H1 (cell line): ENCODE data around the gene C1orf210. TPM values are rescaled to one million over a fixed set of nuclear protein-coding genes. Genes with fewer than 3 reads are reported as not detected.

ENCODE experiments used
- KDM4A ChIP-seq: IDR thresholded peaks from one replicate; pipeline ENCODE4 v1.7.1; 2012; ENCODE audit warnings: low read depth, mild to moderate bottlenecking, moderate library complexity, low read length, inconsistent platforms; ENCODE audit not compliant: severe bottlenecking
- SP1 ChIP-seq: IDR thresholded peaks from 2 replicates; pipeline ENCODE4 v1.6.1; 2011; ENCODE audit warnings: low read depth, low read length
- polyA plus RNA-seq, 7 experiments: library from polyadenylated mRNA; depleted of rRNA in 3 of 7; stranded (reverse) in 5 of 7; unstranded in 2 of 7; fragments of >200 nt in 5 of 7; fragments of 200-250 nt in 2 of 7; gene quantifications; 1 replicate in 5 of 7; 2 replicates in 1 of 7; 4 replicates in 1 of 7; pipeline versions ENCODE4 v1.2.1 to v1.2.3, GENCODE V29; 2011 to 2013; ENCODE audit warnings: missing spikeins in 2 of 7, mixed read lengths in 2 of 7
- total RNA-seq: library from RNA; stranded (reverse); fragmentation: NEBNext Ultra II Directional; extraction: Animal tissue kit (Norgen Biotek cat#: 25700); gene quantifications from 2 replicates; pipeline ENCODE4 v1.2.1, GENCODE V29; 2021
- TF ChIP-seq, protein P1 (sequence below): IDR thresholded peaks from 2 replicates; pipeline ENCODE4 v1.6.1; 2012; ENCODE audit warnings: inconsistent platforms

C1orf210 gene
- total and polyA plus RNA-seq, 2 of the 8 experiments (the other 6 are each of a cell fraction or from before 2014, with no cell fraction given) = 12.0 to 27.9 TPM

DNA sequence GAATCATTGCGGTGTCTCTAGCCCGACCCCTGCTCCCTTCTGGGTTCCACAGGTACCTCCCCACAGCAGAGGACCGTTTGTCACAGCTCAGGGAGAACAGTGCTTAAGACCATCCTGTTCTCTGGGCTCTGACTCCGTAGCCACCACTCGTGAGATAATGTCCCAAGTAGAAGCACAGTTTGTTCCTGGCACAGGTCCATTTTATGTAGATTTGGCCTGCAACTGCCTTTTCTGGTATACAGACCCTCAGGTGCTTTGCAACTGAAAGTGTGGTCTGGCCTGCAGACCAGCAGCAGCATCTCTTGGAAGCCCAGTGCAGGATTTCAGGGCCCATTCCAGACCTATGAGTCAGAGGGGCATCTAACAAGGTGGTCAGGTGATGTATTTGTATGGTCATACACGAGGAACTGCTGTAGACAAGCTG lies 44.0 kb downstream of the C1orf210 start (continued):
- TF ChIP-seq KDM4A (no peak), SP1 (no peak)
- TF ChIP-seq, protein P1, sequence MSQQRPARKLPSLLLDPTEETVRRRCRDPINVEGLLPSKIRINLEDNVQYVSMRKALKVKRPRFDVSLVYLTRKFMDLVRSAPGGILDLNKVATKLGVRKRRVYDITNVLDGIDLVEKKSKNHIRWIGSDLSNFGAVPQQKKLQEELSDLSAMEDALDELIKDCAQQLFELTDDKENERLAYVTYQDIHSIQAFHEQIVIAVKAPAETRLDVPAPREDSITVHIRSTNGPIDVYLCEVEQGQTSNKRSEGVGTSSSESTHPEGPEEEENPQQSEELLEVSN = no peak
